Memory B cell (primary cell): ENCODE measurements around the gene PIP5K1B.
"Not testable (repeated sequence)": the region's sequence is repeated elsewhere in the genome, so short reads cannot be mapped to it uniquely, and the experiment has no call there.

ENCODE experiments used
- ATAC-seq: fragments of 150-1000 bp; cut with Tn5 transposase; 2 replicates; pipeline ENCODE4 v1.10.0; 2021; ENCODE audit warnings: low read depth, mild to moderate bottlenecking, moderate library complexity
- DNase-seq, 2 donors: peaks; one replicate each; pipeline ENCODE4 v3.0.0; 2022; ENCODE audit warnings: low spot score in 2 of 2
- H3K27ac Mint-ChIP-seq: one replicate; pipeline ENCODE4 v1.8.0; 2022; ENCODE audit warnings: mild to moderate bottlenecking, moderate library complexity, mixed read lengths
- H3K27me3 Mint-ChIP-seq: one replicate; pipeline ENCODE4 v1.8.0; 2022; ENCODE audit warnings: mixed read lengths
- H3K36me3 Mint-ChIP-seq: one replicate; pipeline ENCODE4 v1.8.0; 2022; ENCODE audit warnings: mild to moderate bottlenecking, mixed read lengths
- H3K4me1 Mint-ChIP-seq: one replicate; pipeline ENCODE4 v1.8.0; 2022; ENCODE audit warnings: mixed read lengths
- H3K4me3 Mint-ChIP-seq: one replicate; pipeline ENCODE4 v1.8.0; 2022; ENCODE audit warnings: mild to moderate bottlenecking, moderate library complexity, mixed read lengths
- H3K9me3 Mint-ChIP-seq: one replicate; pipeline ENCODE4 v1.8.0; 2022; ENCODE audit warnings: mixed read lengths

Gene PIP5K1B

DNA sequence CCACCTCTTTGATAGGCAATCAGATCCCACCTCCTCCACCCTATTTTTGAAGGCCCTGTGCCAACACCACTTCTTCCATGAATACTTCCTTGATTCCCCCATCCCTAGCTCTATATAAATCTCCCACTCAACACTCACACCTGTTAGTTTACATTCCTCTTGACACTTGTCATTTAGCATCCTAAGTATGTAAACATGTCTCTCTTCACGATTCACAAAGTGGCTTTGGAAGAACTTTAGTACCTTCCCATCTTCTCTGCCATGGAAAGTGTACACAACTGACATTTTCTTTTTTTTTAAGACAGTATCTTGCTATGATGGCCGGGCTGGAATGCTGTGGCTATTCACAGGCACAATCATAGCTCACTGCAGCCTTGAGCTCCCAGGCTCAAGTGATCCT, 329.0 kb downstream of the PIP5K1B start:
- Mint-ChIP-seq H3K4me1 (peaks cover 9% of the 10 kb centered on the region), H3K36me3 (no peaks in the 10 kb centered on the region), H3K27me3 (no peaks in the 10 kb centered on the region), H3K9me3 (no peaks in the 10 kb centered on the region), H3K4me3 (no peak overlapping the region), H3K27ac (no peak overlapping the region)
- DNase-seq (no peak), ATAC-seq (no peak)

GRCh38 chr9:69035438-69036308, 330.6 kb downstream of the PIP5K1B start, which contains the start of gene FXN:
TSS of gene FXN (plus strand) at chr9:69035752. CDS start at chr9:69035783, 31 bp downstream.
- DNase-seq (peak; percentile 79 to 87), ATAC-seq (peak; percentile 87)
- Mint-ChIP-seq H3K4me1 (peaks cover 9% of the 10 kb centered on the region), H3K27ac (peak within 1 kb of the TSS; percentile 94), H3K4me3 (peak within 1 kb of the TSS; percentile 98), H3K27me3 (no peaks in the 10 kb centered on the region), H3K36me3 (no peaks in the 10 kb centered on the region), H3K9me3 (no peaks in the 10 kb centered on the region)

DNA sequence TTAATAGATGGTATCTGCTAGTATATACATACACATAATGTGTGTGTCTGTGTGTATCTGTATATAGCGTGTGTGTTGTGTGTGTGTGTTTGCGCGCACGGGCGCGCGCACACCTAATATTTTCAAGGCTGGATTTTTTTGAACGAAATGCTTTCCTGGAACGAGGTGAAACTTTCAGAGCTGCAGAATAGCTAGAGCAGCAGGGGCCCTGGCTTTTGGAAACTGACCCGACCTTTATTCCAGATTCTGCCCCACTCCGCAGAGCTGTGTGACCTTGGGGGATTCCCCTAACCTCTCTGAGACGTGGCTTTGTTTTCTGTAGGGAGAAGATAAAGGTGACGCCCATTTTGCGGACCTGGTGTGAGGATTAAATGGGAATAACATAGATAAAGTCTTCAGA, 331.3 kb downstream of the PIP5K1B start:
- Mint-ChIP-seq H3K27ac (peak overlapping the region; percentile 94), H3K4me1 (peaks cover 12% of the 10 kb centered on the region), H3K36me3 (peaks cover 3% of the 10 kb centered on the region), H3K9me3 (peaks cover 2% of the 10 kb centered on the region), H3K27me3 (no peaks in the 10 kb centered on the region), H3K4me3 (peak overlapping the region; percentile 98)
- peak in 1 of 2 donors; percentile 22 for DNase-seq
- ATAC-seq: peak; percentile 36

DNA sequence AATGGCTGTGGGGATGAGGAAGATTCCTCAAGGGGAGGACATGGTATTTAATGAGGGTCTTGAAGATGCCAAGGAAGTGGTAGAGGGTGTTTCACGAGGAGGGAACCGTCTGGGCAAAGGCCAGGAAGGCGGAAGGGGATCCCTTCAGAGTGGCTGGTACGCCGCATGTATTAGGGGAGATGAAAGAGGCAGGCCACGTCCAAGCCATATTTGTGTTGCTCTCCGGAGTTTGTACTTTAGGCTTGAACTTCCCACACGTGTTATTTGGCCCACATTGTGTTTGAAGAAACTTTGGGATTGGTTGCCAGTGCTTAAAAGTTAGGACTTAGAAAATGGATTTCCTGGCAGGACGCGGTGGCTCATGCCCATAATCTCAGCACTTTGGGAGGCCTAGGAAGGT, 331.8 kb downstream of the PIP5K1B start:
- Mint-ChIP-seq H3K4me3 (peak overlapping the region; percentile 98), H3K9me3 (peaks cover 2% of the 10 kb centered on the region), H3K4me1 (peaks cover 12% of the 10 kb centered on the region), H3K27ac (peak overlapping the region; percentile 94), H3K36me3 (peaks cover 3% of the 10 kb centered on the region), H3K27me3 (no peaks in the 10 kb centered on the region)
- ATAC-seq (no peak), DNase-seq (no peak)

GRCh38 chr9:69040646-69041045, 335.6 kb downstream of the PIP5K1B start:
- Mint-ChIP-seq H3K4me1 (peaks cover 22% of the 10 kb centered on the region), H3K36me3 (peaks cover 3% of the 10 kb centered on the region), H3K4me3 (no peak overlapping the region), H3K27ac (no peak overlapping the region), H3K9me3 (peaks cover 2% of the 10 kb centered on the region), H3K27me3 (no peaks in the 10 kb centered on the region)
- DNase-seq (no peak), ATAC-seq (no peak)

DNA sequence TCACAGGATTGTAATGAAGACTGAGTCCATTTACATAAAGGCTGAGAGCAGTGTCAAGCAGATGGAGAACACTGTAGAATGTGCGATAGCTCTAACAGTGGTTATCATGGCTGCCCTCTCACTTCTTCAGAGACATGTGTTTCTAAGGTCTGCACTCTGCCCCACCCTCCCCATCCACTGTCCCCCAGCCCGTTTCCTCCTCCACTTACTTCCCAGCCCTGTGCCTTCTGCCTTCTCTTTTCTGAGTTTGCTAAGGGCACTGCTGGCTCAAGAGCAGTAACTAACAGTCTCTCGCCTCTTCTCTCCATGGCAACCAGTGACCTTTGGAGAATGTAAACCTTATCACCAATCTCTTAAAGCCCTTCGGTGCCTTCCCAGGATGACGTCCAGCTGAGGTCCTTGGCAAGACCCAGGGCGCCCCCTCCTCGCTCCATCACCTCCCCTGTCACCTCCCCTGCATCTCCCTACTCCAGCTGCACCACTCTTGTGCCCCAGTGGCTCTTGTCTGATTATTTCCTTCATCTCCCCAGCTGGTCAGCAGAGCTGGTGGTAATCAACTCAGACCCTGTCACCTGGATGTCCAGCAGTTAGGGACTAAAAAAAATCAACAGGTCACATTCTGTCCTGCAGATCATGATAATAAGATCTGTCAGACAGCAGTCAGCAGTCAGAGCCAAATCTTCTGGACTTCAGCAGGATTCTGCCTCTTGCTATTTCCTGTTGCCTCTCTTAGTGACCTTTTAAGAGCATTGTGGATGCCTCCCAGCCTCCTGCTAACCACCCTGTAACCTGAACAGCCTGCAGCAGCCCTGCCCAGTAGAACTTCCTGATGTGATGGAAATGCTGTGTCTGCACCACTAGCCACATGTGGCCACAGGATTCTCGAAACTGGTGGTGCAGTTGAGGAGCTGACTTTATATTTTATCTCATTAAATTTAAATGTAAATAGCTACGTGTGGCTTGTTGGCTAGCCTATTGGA, 339.5 kb downstream of the PIP5K1B start:
- Mint-ChIP-seq H3K36me3 (peaks cover 21% of the 10 kb centered on the region), H3K27ac (no peak overlapping the region), H3K9me3 (peaks cover 2% of the 10 kb centered on the region), H3K27me3 (no peaks in the 10 kb centered on the region), H3K4me3 (no peak overlapping the region), H3K4me1 (peaks cover 13% of the 10 kb centered on the region)
- DNase-seq (no peak), ATAC-seq (no peak)

DNA sequence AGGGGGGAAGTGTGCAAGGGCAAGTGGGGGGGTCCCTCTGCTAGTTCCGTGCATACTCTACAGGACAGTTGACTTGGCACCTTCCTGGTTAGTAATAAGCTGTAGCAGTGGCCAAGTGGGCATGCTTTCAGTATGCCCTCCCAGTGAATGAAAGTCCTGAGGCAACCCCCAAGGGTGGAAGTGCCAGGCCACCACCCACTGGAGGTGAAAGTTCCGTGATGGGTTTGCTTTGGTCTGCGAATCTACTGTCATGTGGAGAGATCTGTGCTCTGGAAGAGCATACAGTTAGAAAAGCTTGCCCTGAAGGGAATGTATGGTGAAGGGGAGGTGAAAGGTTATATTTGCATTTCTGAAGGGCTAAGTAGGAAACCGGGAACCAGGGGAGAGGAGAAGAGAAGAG, 340.8 kb downstream of the PIP5K1B start:
- ATAC-seq (no peak), DNase-seq (no peak)
- Mint-ChIP-seq H3K4me1 (peaks cover 13% of the 10 kb centered on the region), H3K27me3 (no peaks in the 10 kb centered on the region), H3K9me3 (peaks cover 2% of the 10 kb centered on the region), H3K36me3 (peaks cover 23% of the 10 kb centered on the region), H3K4me3 (no peak overlapping the region), H3K27ac (peak overlapping the region; percentile 11)

- Mint-ChIP-seq H3K4me3 (no peak overlapping the region), H3K27ac (no peak overlapping the region), H3K9me3 (no peaks in the 10 kb centered on the region), H3K36me3 (peaks cover 20% of the 10 kb centered on the region), H3K4me1 (peaks cover 9% of the 10 kb centered on the region), H3K27me3 (no peaks in the 10 kb centered on the region)
- DNase-seq (no peak), ATAC-seq (no peak)
These were observed 341.7 kb downstream of the PIP5K1B start for GRCh38 chr9:69046723-69047122.

- H3K4me3 Mint-ChIP-seq: no peak overlapping the region
- H3K9me3 Mint-ChIP-seq: no peaks in the 10 kb centered on the region
- H3K4me1 Mint-ChIP-seq: peaks cover 9% of the 10 kb centered on the region
- H3K36me3 Mint-ChIP-seq: peaks cover 20% of the 10 kb centered on the region
- H3K27ac Mint-ChIP-seq: no peak overlapping the region
- no peak for ATAC-seq
- no peaks in the 10 kb centered on the region for H3K27me3 Mint-ChIP-seq
- DNase-seq: no peak
These were observed 342.3 kb downstream of the PIP5K1B start for GRCh38 chr9:69047371-69047770.

DNA sequence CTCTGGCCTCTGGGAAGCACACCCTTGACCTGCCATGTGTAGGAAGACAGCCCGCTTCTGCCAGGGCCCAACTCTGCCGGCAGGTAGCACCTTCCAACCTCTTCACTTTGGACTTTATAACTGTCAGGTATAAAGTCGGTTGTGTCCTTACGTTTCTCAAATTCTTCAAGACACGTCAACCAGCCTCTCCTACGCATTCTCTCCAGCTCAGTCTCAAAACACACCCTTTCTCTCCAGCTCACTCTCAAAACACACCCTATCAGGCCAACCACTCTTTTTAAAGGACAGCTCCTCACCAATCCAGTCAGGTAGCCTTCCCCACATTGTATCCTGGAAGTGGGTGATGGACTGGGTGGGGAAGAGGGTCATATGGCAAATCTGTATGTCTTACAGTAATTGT, 344.1 kb downstream of the PIP5K1B start:
- H3K36me3 Mint-ChIP-seq: peaks cover 23% of the 10 kb centered on the region
- H3K27ac Mint-ChIP-seq: no peak overlapping the region
- ATAC-seq (no peak), DNase-seq (no peak)
- H3K4me1 Mint-ChIP-seq: peaks cover 3% of the 10 kb centered on the region
- no peaks in the 10 kb centered on the region for H3K9me3 Mint-ChIP-seq
- no peaks in the 10 kb centered on the region for H3K27me3 Mint-ChIP-seq
- H3K4me3 Mint-ChIP-seq: no peak overlapping the region

DNA sequence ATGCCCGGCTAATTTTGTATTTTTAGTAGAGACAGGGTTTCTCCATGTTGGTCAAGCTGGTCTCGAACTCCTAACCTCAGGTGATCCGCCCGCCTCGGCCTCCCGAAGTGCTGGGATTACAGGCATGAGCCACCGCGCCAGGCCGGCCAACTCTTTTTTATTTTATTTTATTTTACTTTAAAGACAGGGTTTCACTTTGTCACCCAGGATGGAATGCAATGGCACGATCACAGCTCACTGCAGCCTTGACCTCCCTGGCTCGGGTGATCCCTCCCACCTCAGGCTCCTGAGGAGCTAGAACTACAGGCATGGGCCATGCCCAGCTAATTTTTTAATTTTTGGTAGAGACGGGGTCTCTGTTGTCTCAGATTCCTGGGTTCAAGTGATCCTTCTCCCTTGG, 345.9 kb downstream of the PIP5K1B start:
- peaks cover 23% of the 10 kb centered on the region for H3K36me3 Mint-ChIP-seq
- H3K27me3 Mint-ChIP-seq, DNase-seq, H3K9me3 Mint-ChIP-seq, H3K4me1 Mint-ChIP-seq, H3K27ac Mint-ChIP-seq, ATAC-seq, H3K4me3 Mint-ChIP-seq: not testable (repeated sequence)

DNA sequence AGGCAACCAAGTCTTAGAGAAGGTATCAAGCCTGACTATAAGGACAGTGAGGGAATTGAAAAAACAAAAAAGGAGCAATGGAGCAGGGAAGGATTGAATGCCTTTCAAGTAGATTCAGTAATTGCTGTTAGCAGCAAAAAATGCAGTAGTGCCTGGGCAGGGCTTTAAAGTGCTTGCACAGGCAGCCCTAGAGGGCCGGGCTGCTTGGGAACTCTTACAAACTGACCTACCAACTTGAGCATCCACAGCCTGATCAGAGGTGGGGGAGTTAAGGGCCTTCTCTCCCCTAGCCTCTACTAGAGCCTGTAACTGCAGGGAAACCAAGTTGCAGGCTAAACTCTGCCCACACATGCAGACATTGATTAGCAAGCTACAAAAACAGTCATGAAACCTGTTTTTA, 349.9 kb downstream of the PIP5K1B start:
- H3K4me3 Mint-ChIP-seq: no peak overlapping the region
- H3K36me3 Mint-ChIP-seq: peaks cover 24% of the 10 kb centered on the region
- no peaks in the 10 kb centered on the region for H3K27me3 Mint-ChIP-seq
- DNase-seq (no peak), ATAC-seq (no peak)
- no peaks in the 10 kb centered on the region for H3K9me3 Mint-ChIP-seq
- H3K4me1 Mint-ChIP-seq: no peaks in the 10 kb centered on the region
- H3K27ac Mint-ChIP-seq: no peak overlapping the region

DNA sequence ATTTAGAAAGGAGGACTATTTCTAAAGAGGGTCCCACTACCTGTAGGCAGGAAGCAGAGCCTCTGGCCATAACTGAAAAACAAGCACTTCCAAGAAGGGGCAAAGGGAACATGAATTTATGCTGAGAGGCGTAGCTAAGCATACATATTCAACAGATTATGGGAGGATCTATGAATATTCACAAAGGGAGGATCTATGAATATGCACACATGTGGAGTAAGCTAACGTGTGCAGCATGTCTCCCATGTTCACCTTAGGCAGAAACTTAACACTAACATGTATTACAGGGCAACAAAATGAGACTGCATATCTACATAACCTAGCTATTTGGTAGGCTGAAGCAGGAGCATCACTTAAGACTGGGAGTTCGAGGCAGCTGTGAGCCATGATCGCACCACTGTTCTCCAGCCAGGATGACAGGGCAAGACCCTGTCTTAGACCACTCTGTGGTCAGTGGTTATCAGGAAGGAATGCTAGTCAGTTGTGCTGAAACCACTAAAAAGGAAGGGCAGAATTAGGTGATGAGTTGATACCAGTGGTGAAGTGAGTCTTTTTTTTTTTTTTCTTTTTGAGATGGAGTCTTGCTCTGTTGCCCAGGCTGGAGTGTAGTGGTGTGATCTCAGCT, 351.3 kb downstream of the PIP5K1B start:
- DNase-seq (no peak), ATAC-seq (no peak)
- Mint-ChIP-seq H3K4me1 (peaks cover 5% of the 10 kb centered on the region), H3K9me3 (no peaks in the 10 kb centered on the region), H3K27ac (no peak overlapping the region), H3K4me3 (no peak overlapping the region), H3K27me3 (no peaks in the 10 kb centered on the region), H3K36me3 (peaks cover 34% of the 10 kb centered on the region)

DNA sequence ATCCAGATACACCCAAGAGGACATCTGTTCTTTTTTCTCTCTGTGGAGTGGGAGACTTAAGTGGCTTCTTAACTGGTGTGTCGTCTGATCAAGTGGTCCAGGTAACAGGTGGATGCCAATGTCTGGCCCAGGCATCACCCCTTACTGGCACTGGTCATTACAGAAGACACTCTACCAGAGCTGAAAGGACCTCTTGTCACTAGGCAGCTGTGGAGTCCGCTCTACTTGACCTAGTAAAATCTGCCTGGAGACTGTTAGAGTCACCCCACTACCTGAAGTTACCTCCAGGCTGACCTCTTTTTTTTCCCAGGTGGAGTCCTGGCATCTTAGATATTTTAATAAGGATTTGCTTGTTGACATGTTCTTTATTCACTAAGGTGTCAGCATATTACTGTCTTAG, 353.1 kb downstream of the PIP5K1B start:
- Mint-ChIP-seq H3K4me1 (peaks cover 5% of the 10 kb centered on the region), H3K36me3 (peaks cover 34% of the 10 kb centered on the region), H3K27ac (no peak overlapping the region), H3K27me3 (no peaks in the 10 kb centered on the region), H3K4me3 (no peak overlapping the region), H3K9me3 (no peaks in the 10 kb centered on the region)
- DNase-seq (no peak), ATAC-seq (no peak)
